Measurements from ENCODE around the gene GFM1.
A peak's percentile ranks its signal among the peaks of the same experiment; 100 is the strongest.
"Not testable (repeated sequence)": the region's sequence is repeated elsewhere in the genome, so short reads cannot be mapped to it uniquely, and the experiment has no call there.

The GFM1 gene

GRCh38 chr3:158678687-158679086 is 34.4 kb downstream of the GFM1 start:
- DNase-seq (ENCODE audit: low spot score) = no peak

- DNase-seq (ENCODE audit: low spot score) = no peak
These were observed 35.2 kb downstream of the GFM1 start for GRCh38 chr3:158679547-158680000.

GRCh38 chr3:158680861-158681260 is 36.5 kb downstream of the GFM1 start:
- DNase-seq (ENCODE audit: low spot score) = no peak

- DNase-seq (ENCODE audit: low spot score) = no peak
These were observed 39.1 kb downstream of the GFM1 start for GRCh38 chr3:158683230-158683962.

- no peak for DNase-seq (ENCODE audit: low spot score)
These were observed 40.8 kb downstream of the GFM1 start for GRCh38 chr3:158685159-158685558.

GRCh38 chr3:158693866-158694456 is 49.6 kb downstream of the GFM1 start:
- DNase-seq (ENCODE audit: low spot score) = not testable (repeated sequence)

GRCh38 chr3:158696618-158697017 is 52.3 kb downstream of the GFM1 start:
- no peak for DNase-seq (ENCODE audit: low spot score)

- no peak for DNase-seq (ENCODE audit: low spot score)
These were observed 56.2 kb downstream of the GFM1 start for GRCh38 chr3:158700559-158700958.

- no peak for DNase-seq (ENCODE audit: low spot score)
These were observed 57.2 kb downstream of the GFM1 start for GRCh38 chr3:158701420-158702065.

GRCh38 chr3:158702815-158703481 is 58.6 kb downstream of the GFM1 start:
- DNase-seq (ENCODE audit: low spot score) = no peak

- DNase-seq (ENCODE audit: low spot score) = no peak
These were observed 59.2 kb downstream of the GFM1 start for GRCh38 chr3:158703566-158703965.

- DNase-seq (ENCODE audit: low spot score) = no peak
These were observed 65.3 kb downstream of the GFM1 start for GRCh38 chr3:158709666-158710083.

GRCh38 chr3:158710601-158711000 is 66.3 kb downstream of the GFM1 start:
- DNase-seq (ENCODE audit: low spot score) = no peak

GRCh38 chr3:158711886-158712285 is 67.6 kb downstream of the GFM1 start:
- no peak for DNase-seq (ENCODE audit: low spot score)

GRCh38 chr3:158712443-158712842 is 68.1 kb downstream of the GFM1 start:
- no peak for DNase-seq (ENCODE audit: low spot score)

GRCh38 chr3:158713094-158713499 is 68.8 kb downstream of the GFM1 start:
- DNase-seq (ENCODE audit: low spot score) = no peak

- no peak for DNase-seq (ENCODE audit: low spot score)
These were observed 73.2 kb downstream of the GFM1 start for GRCh38 chr3:158717576-158717975.

GRCh38 chr3:158718490-158719170 is 74.3 kb downstream of the GFM1 start:
- no peak for DNase-seq (ENCODE audit: low spot score)

GRCh38 chr3:158722108-158722507 is 77.8 kb downstream of the GFM1 start:
- no peak for DNase-seq (ENCODE audit: low spot score)

GRCh38 chr3:158723991-158724390 is 79.7 kb downstream of the GFM1 start:
- DNase-seq (ENCODE audit: low spot score) = peak; percentile 59

- no peak for DNase-seq (ENCODE audit: low spot score)
These were observed 81.2 kb downstream of the GFM1 start for GRCh38 chr3:158725348-158726011.

Measured in D341Med (cell line).